Measurements from ENCODE around the gene F5.

Gene F5

DNA sequence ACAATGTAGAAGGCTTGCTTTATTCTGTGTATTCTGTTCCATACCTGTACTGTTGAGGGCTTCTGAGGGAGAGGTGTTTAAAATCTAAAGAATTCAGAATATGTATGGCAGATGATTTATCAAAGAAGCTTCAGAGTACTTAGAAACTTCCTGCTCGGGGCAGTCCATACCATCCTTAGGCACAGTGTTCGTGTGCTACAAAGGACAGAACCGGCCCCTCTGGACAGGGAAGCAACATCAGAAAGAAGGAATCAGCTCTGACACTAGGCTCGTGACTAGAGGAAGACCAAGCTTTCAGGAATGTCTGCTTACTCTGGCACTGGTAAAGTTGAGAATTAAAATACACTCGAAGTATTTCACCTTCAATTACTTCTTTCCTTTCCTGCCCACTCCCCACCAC is 29.5 kb upstream of the F5 start:
- Histone ChIP-seq H3K27me3 (ENCODE audit: control insufficient read depth, insufficient read depth, low read length, poor library complexity, severe bottlenecking) (no peaks in the 10 kb centered on the region), H3K4me3 (ENCODE audit: insufficient read depth, low read depth, low read length) (no peak overlapping the region), H3K36me3 (ENCODE audit: control insufficient read depth, insufficient read depth, low read length) (no peaks in the 10 kb centered on the region), H3K4me1 (ENCODE audit: control insufficient read depth, insufficient read depth, low read length) (no peaks in the 10 kb centered on the region), H3K9me3 (ENCODE audit: control insufficient read depth, low read length) (no peaks in the 10 kb centered on the region), H3K27ac (ENCODE audit: insufficient read depth, low read depth, low read length, poor library complexity, severe bottlenecking) (no peak overlapping the region)
- WGBS, 2 experiments = 87 to 91% methylated on average over 5 of the region's 5 CpGs

- H3K27me3 ChIP-seq (ENCODE audit: control insufficient read depth, insufficient read depth, low read length, poor library complexity, severe bottlenecking) = no peaks in the 10 kb centered on the region
- no peaks in the 10 kb centered on the region for H3K9me3 ChIP-seq (ENCODE audit: control insufficient read depth, low read length)
- 74 to 93% methylated on average over 3 to 5 of the region's 6 CpGs for WGBS, 2 experiments
- H3K4me3 ChIP-seq (ENCODE audit: insufficient read depth, low read depth, low read length) = no peak overlapping the region
- H3K27ac ChIP-seq (ENCODE audit: insufficient read depth, low read depth, low read length, poor library complexity, severe bottlenecking) = no peak overlapping the region
- no peaks in the 10 kb centered on the region for H3K36me3 ChIP-seq (ENCODE audit: control insufficient read depth, insufficient read depth, low read length)
- no peaks in the 10 kb centered on the region for H3K4me1 ChIP-seq (ENCODE audit: control insufficient read depth, insufficient read depth, low read length)
These were observed 24.6 kb upstream of the F5 start for GRCh38 chr1:169610858-169611257.

GRCh38 chr1:169610108-169610507 is 23.8 kb upstream of the F5 start:
- H3K9me3 ChIP-seq (ENCODE audit: control insufficient read depth, low read length) = no peaks in the 10 kb centered on the region
- no peaks in the 10 kb centered on the region for H3K27me3 ChIP-seq (ENCODE audit: control insufficient read depth, insufficient read depth, low read length, poor library complexity, severe bottlenecking)
- no peaks in the 10 kb centered on the region for H3K4me1 ChIP-seq (ENCODE audit: control insufficient read depth, insufficient read depth, low read length)
- no peak overlapping the region for H3K27ac ChIP-seq (ENCODE audit: insufficient read depth, low read depth, low read length, poor library complexity, severe bottlenecking)
- no peak overlapping the region for H3K4me3 ChIP-seq (ENCODE audit: insufficient read depth, low read depth, low read length)
- H3K36me3 ChIP-seq (ENCODE audit: control insufficient read depth, insufficient read depth, low read length) = no peaks in the 10 kb centered on the region
- WGBS, 2 experiments = 83 to 84% methylated on average over 1 of the region's 1 CpG

GRCh38 chr1:169608226-169608625 is 21.9 kb upstream of the F5 start:
- Histone ChIP-seq H3K9me3 (ENCODE audit: control insufficient read depth, low read length) (no peaks in the 10 kb centered on the region), H3K27ac (ENCODE audit: insufficient read depth, low read depth, low read length, poor library complexity, severe bottlenecking) (no peak overlapping the region), H3K4me1 (ENCODE audit: control insufficient read depth, insufficient read depth, low read length) (no peaks in the 10 kb centered on the region), H3K4me3 (ENCODE audit: insufficient read depth, low read depth, low read length) (no peak overlapping the region), H3K27me3 (ENCODE audit: control insufficient read depth, insufficient read depth, low read length, poor library complexity, severe bottlenecking) (no peaks in the 10 kb centered on the region), H3K36me3 (ENCODE audit: control insufficient read depth, insufficient read depth, low read length) (no peaks in the 10 kb centered on the region)
- WGBS, 2 experiments = 92 to 99% methylated on average over 4 of the region's 4 CpGs

DNA sequence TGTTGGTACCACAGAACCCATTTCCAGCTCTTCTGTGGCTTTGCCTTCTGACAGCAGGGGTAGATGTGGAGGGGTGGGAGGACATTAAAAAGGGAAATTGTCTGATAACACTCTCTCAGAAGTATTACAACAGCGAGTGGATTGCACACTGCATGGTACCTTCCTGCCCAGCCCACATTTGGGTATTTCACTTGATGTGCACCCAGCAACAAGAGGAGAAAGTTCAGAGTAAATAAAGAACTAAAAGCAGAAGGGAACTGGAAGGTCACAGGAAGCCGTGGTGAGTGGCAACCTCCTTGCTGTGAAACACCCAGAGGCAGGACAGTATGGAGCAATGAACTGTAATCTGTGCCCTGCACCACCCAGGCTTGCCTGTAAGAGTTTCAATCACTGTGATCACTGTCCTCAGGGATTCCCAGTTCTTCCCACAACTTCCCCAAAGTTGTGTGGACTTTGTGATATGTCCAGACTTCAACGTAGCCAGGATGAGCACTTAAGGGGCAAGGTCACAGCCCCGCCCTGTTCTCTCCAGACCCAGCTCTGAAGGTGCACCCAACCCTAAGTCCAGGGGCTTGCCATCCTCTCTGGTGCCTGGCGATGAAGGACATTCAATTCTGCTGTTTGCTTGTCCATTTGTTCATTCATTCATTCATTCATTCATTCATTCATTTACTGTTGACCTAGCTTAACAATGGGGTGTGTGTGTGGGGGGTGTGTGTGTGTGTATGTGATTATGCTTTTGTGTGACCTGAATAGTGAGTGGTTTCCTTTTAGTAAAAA is 18.7 kb upstream of the F5 start:
- H3K4me1 ChIP-seq (ENCODE audit: control insufficient read depth, insufficient read depth, low read length) = no peaks in the 10 kb centered on the region
- H3K36me3 ChIP-seq (ENCODE audit: control insufficient read depth, insufficient read depth, low read length) = no peaks in the 10 kb centered on the region
- H3K27me3 ChIP-seq (ENCODE audit: control insufficient read depth, insufficient read depth, low read length, poor library complexity, severe bottlenecking) = no peaks in the 10 kb centered on the region
- no peak overlapping the region for H3K27ac ChIP-seq (ENCODE audit: insufficient read depth, low read depth, low read length, poor library complexity, severe bottlenecking)
- no peak overlapping the region for H3K4me3 ChIP-seq (ENCODE audit: insufficient read depth, low read depth, low read length)
- no peaks in the 10 kb centered on the region for H3K9me3 ChIP-seq (ENCODE audit: control insufficient read depth, low read length)
- 82 to 85% methylated on average over 5 of the region's 5 CpGs for WGBS, 2 experiments

DNA sequence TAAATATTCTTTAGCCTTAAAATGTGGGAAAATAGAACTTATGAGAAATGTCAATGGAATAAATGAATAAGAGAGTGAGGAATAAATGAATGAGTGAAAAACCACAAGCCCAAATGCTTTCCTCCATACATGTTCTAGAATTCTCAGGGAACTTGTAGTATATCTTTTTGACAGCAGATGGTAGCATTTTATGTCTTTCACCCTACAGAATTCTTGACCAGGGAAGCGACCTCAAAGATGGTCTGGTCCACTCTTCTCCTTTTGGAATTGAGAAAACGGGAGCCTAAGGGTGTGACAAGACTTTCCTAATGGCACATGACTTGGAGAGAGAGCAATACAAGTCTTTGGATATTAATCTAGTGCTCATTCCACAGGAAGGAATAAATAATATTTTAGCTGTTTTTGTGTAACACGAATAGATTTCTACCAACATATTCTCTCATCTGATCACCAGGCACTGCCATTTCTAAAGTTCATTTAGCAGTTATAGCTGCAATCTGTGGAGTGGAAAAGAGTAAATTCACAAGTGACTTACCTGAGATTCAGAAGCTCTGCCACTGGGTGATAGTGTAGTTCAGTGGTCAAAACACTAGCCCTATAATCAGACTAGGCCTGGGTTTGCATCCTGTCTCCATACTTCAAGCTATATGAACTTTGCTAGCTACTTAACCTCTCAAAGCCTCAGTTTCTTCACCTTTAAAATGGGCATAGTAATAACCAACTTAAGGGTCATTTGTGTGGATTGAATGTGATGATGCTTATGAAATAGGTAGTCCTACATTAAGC is 15.0 kb upstream of the F5 start:
- peaks cover 3% of the 10 kb centered on the region for H3K27me3 ChIP-seq (ENCODE audit: control insufficient read depth, insufficient read depth, low read length, poor library complexity, severe bottlenecking)

DNA sequence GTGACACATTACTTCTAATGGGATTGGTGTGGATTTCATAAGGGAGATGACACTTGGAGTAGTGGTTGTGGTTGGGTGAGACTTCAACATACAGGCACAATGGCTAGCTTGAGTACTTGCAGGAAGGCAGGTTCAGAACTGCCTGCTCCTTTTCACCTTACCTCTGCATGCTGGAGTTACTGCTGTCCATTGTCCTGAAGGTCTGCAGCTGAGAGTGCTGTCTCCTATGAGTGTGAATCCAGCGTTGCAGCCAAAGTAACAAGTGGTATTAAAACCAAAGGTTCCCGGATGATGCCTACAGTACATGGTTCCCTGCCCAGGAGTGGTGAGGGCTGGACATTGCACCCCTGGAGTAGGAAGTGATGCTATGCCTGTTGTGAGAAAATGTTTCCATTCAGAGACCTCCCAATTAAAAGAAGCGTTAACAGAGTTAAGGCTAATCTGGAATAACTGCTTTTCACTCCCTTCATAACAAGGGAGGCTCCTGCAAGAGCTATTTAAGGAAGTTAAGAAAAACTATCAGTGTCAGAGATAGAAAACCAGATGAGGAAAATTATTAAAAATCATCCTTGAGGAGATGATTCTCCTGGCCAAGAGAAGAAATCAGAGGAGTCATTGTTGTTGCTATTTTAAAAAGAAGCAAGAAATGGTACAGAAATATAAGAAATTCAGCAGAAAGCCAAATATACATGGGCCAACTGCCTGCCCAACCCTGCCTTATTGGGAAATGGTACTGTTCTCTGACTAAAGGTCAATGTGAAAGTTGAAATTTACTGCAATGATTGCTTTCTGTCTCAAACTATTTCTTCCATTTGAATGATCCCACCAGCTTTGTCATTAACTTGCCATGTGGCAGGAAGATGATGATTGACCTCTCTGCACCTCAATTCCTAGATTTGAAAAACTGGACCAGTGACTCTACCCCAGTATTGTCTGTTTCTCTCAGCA is 9.8 kb upstream of the F5 start:
- Histone ChIP-seq H3K27ac (ENCODE audit: insufficient read depth, low read depth, low read length, poor library complexity, severe bottlenecking) (no peak overlapping the region), H3K4me3 (ENCODE audit: insufficient read depth, low read depth, low read length) (no peak overlapping the region), H3K9me3 (ENCODE audit: control insufficient read depth, low read length) (no peaks in the 10 kb centered on the region), H3K4me1 (ENCODE audit: control insufficient read depth, insufficient read depth, low read length) (no peaks in the 10 kb centered on the region), H3K27me3 (ENCODE audit: control insufficient read depth, insufficient read depth, low read length, poor library complexity, severe bottlenecking) (peaks cover 3% of the 10 kb centered on the region), H3K36me3 (ENCODE audit: control insufficient read depth, insufficient read depth, low read length) (no peaks in the 10 kb centered on the region)
- WGBS, 2 experiments = 52 to 53% methylated on average over 3 of the region's 3 CpGs

More for the DNA sequence above, 15.0 kb upstream of the F5 start:
- H3K4me1 ChIP-seq (ENCODE audit: control insufficient read depth, insufficient read depth, low read length) = no peaks in the 10 kb centered on the region
- WGBS, 2 experiments = 35 to 41% methylated on average over 2 of the region's 3 CpGs
- H3K4me3 ChIP-seq (ENCODE audit: insufficient read depth, low read depth, low read length) = no peak overlapping the region
- no peaks in the 10 kb centered on the region for H3K36me3 ChIP-seq (ENCODE audit: control insufficient read depth, insufficient read depth, low read length)
- H3K9me3 ChIP-seq (ENCODE audit: control insufficient read depth, low read length) = no peaks in the 10 kb centered on the region
- H3K27ac ChIP-seq (ENCODE audit: insufficient read depth, low read depth, low read length, poor library complexity, severe bottlenecking) = no peak overlapping the region

- no peaks in the 10 kb centered on the region for H3K36me3 ChIP-seq (ENCODE audit: control insufficient read depth, insufficient read depth, low read length)
- H3K9me3 ChIP-seq (ENCODE audit: control insufficient read depth, low read length) = no peaks in the 10 kb centered on the region
- H3K4me3 ChIP-seq (ENCODE audit: insufficient read depth, low read depth, low read length) = no peak overlapping the region
- no peaks in the 10 kb centered on the region for H3K4me1 ChIP-seq (ENCODE audit: control insufficient read depth, insufficient read depth, low read length)
- 72 to 74% methylated on average over 3 of the region's 3 CpGs for WGBS, 2 experiments
- peaks cover 3% of the 10 kb centered on the region for H3K27me3 ChIP-seq (ENCODE audit: control insufficient read depth, insufficient read depth, low read length, poor library complexity, severe bottlenecking)
- no peak overlapping the region for H3K27ac ChIP-seq (ENCODE audit: insufficient read depth, low read depth, low read length, poor library complexity, severe bottlenecking)
These were observed 8.1 kb upstream of the F5 start for GRCh38 chr1:169594391-169594790.

DNA sequence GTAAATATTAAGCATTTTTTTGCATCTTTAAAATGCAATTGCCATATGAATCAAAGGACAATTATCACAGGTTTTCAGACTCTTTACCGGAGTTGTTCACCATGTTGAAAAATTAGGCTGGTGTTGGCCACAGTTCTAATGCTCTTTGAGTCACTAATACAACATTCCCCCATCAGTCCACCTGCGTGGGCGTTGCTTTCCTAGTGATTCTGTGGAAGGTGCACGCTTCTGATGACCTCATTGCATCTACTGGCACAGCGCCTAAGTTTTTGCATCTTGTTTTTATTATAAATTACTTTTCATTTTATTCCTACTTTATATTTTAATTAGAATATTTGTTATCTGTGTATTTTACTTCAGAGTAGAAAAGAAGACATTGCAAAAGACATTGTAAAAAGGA is 4.7 kb upstream of the F5 start:
- no peaks in the 10 kb centered on the region for H3K36me3 ChIP-seq (ENCODE audit: control insufficient read depth, insufficient read depth, low read length)
- H3K9me3 ChIP-seq (ENCODE audit: control insufficient read depth, low read length) = no peaks in the 10 kb centered on the region
- no peak overlapping the region for H3K27ac ChIP-seq (ENCODE audit: insufficient read depth, low read depth, low read length, poor library complexity, severe bottlenecking)
- H3K4me1 ChIP-seq (ENCODE audit: control insufficient read depth, insufficient read depth, low read length) = peaks cover 4% of the 10 kb centered on the region
- 92 to 94% methylated on average over 4 of the region's 5 CpGs for WGBS, 2 experiments
- H3K27me3 ChIP-seq (ENCODE audit: control insufficient read depth, insufficient read depth, low read length, poor library complexity, severe bottlenecking) = peaks cover 5% of the 10 kb centered on the region
- no peak overlapping the region for H3K4me3 ChIP-seq (ENCODE audit: insufficient read depth, low read depth, low read length)

Measured in ectodermal cell (in vitro differentiated cells).